GM19372 (cell line): ENCODE data around the gene MDM1.

Experiments
- ATAC-seq: cut with Tn5 transposase; IDR thresholded peaks from one replicate; pipeline ENCODE4 v1.9.1; 2021; ENCODE audit warnings: mild to moderate bottlenecking, low read depth, moderate library complexity; ENCODE audit not compliant: unreplicated experiment

MDM1 gene

DNA sequence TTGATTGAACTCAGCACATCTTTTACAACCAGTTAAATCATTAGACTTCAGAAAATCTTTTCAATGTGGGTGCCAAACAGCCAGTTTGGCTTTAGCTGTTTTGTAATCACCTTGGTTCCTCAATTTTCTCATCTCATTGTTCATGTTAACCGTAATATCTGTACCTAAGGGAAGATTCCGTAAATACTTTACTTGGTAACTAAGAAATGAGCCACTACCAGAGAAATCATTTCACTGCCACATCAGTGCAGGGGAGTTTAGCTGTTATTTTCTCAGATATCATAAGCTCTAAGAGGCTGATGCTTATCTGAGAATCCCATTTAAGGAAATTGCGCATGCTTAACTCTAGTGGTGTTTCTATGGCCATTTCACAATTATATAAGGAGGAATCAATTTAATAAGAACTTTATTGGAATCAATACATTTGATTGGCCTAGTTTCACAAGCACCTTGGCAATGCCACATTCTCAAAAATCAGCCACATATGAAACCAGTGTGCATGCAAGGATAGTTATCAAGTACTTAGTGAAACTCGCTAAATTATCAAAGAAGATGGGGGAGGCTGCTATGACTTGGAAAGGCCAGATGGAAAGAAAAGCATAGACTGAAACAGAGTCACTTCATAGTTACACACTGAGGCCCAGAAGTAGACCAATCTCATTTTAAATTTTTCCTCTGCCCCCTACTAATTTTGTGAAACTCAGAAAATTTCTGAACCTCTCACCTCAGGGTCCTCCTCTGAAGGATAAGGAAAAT lies 50.7 kb downstream of the MDM1 start:
- no peak for ATAC-seq

DNA sequence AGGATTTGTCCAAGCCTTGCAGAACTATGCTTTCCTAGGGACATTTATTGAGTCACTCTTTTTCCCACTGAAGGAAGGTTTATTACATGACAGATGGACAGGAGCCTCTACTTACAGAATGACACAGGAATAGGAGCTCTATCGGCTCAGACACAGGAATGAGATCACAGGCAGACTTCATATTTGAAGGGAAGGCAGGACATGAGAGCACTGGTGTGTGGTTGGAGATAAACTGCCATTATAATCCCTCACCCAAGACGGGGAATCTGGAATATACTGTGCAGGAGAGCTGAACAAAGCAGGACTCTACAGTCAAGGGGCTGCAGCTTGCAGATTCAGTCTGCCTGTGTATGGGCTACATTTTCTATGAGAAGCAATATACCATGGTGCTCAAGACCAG lies 51.9 kb downstream of the MDM1 start:
- ATAC-seq = no peak

DNA sequence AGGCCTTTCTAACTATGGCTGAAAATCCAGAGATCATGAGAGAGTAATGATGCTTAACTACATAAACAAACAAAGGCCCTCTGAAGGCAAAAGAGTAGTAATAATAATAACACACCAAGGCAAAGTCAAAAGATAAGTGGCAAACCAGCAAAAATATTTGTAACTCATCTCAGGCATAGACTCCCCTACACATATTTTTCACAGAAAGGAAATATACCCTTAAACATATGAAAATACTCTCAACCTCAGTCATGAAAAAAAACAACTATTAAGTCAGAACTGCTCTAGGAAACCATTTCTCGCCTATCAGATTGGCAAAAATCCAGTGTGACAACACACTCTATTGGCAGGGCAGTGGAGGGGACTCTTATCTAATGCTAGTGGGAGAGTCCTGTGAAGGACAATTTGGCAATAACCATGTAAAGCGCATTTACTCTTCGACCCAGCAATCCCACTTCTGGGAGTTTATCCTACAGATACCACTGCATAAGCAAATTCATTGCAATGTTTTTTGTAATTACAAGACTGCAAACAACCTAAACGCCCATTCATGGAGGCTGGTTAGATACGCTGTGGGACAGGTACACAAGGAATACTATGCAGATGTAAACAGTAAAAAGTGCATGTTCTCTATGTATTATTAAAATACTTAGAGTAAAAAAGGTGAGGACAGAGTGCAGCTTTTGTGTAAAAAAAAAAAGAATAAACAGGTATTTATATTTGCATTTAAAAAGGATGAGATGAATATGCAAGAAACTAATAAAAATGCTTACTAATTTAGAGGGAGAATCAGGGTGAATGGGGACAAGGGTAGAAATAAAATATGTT lies 52.7 kb downstream of the MDM1 start:
- no peak for ATAC-seq

DNA sequence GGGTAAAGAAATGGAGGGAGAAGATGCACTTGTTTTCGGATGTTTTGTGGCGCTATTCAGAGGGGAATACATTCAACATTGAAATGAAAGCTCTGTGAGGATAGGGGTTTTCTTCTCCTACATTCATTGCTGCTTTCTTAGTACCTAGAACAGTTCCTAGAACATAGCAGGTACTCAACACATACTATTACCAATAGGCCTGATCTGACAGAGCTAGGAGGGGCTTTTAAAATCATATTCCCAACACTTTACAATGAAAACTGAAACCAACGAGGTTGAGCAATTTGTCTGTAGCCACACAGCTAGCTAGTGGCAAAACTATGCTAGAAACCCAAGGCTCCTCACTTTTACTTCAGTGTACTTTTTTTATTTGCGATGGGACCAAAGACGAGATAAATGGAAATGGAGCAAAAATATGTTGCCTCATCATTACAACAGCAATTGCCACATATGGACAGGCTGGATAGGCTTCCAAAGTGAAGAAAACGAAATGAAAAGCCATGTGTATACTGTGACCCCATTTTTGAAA lies 55.7 kb downstream of the MDM1 start:
- ATAC-seq = no peak

DNA sequence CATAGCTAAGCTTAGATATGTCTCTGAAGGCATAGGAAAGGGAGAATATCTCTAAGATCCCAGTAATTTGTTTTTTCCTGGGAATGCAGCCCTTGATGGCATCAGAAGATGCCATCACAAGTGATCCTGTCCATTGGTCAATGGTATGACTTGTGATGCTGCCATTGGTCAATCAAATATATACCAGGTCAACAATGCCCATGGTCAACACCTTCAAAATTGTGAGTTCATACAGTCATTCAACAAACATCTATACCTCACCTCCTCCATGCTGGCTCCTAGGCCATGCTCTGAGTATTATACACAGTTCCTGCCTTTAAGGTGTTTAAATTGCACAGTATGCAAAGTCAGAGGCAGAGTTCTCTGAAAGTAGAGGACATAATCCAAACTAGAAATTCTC lies 59.4 kb downstream of the MDM1 start:
- ATAC-seq = no peak

DNA sequence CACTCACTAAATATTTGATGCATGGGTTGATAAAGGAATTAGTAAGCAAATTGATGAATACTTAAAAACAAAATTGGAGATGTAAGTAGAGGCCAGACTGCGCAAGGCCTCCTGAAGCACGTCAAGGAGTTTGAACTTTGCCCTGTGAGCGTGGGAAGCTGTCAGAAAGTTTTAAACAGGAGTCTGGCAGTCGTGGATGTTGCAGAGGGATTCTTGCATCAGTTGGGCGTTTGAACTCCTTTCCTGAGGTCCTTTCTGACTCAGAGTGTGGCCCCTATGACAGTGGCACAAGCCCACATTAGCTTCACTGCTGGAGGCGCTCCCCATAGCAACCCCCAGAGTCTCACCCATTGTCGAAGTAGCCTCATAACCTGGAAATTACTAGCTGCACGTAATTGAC lies 60.8 kb downstream of the MDM1 start:
- no peak for ATAC-seq

DNA sequence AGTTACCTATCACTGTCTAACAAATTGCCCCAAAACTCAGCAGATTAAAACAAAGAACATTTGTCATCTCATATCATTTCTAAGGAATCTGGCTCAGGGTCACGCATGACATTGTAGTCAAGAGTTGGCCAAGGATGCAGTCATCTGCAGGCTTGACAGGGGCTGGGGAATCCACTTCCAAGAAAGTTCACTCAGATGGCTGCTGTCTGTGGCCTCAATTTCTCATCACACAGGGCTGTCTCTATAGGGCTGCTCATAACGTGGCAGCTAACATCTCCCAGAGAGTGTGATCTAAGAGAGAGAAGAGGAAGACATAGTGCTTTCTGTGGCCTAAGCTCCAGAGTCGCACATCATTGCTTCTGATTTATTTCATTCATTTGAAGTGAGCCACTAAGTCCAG lies 61.8 kb downstream of the MDM1 start:
- no peak for ATAC-seq

DNA sequence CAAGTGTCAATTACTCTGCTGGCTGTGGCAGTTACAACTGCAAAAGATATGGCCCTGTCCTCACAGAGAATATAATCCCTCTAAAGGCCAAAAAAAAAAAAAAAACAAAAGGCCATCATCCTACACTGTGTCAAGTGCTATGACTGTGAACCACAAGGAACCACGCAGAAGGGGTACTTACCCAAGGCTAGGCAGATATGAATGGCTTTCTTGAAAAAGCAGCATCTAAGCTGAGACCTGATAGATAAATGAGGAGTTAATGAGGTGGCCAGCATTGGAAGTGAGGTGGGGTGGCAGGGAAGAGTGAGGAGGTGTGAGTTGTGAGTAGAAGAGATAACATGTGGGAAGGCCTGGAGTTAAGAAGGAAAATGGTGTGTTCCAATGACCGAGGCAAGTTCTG lies 62.4 kb downstream of the MDM1 start:
- ATAC-seq = no peak

DNA sequence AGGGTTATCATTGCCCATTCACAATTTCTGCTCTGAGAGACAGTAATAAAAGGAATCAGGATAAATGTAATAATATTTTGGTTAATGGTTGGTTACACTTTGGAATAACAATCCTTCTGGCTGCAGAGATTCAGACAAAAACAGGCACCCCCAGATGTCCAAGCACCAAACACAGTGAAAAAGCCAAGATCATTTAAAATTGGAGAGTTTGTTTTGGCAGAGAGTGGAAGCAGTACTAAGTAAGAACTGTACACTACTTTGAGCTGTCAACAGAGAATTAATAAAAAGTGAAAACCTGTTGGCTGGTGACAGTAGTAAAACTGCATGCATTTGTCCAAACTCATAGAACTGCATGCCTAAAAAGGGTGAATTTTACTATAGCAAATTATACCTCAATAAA lies 63.2 kb downstream of the MDM1 start:
- ATAC-seq = no peak

DNA sequence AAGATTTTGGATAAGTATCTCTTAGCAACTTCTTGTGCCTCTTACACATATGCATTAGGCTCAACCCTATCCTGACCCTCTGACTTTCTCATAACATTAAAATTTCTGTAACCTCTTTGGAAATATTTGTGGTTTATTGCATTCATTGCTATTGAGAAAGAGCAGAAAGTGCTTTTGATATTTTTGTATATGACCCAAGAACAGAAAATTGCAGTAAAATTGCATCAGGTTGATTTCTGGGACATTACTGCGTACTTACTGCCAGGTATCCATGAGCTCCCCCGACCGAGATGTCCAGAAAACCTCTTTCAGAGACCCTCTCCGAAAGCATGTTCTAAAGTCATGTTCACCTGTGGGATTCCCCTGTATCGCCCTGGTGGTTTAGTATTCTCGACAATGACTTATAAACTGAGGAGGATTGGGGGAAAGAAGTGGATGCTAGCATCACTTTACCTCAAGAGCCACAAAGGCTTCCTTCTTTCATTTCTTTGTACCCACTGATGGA lies 64.2 kb downstream of the MDM1 start:
- ATAC-seq = no peak

DNA sequence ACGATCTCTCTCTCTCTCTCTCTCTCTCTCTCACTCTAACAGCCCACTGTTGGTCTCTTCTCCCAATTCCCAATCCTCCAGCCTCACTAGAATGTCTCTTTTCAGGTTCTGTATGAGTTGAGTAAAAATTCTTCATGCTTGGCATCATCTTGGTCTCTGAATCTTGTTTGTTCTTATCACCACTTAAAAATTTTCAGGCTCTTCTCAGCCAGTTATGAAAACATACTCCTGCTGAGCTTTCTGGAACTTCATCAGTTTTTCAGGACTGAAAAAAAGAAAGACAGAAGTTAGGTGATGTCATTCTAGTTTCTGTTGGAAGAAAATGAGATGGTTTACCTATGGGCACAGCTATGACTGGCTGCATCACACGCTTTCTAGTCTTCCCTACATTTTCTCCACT lies 67.3 kb downstream of the MDM1 start:
- no peak for ATAC-seq

DNA sequence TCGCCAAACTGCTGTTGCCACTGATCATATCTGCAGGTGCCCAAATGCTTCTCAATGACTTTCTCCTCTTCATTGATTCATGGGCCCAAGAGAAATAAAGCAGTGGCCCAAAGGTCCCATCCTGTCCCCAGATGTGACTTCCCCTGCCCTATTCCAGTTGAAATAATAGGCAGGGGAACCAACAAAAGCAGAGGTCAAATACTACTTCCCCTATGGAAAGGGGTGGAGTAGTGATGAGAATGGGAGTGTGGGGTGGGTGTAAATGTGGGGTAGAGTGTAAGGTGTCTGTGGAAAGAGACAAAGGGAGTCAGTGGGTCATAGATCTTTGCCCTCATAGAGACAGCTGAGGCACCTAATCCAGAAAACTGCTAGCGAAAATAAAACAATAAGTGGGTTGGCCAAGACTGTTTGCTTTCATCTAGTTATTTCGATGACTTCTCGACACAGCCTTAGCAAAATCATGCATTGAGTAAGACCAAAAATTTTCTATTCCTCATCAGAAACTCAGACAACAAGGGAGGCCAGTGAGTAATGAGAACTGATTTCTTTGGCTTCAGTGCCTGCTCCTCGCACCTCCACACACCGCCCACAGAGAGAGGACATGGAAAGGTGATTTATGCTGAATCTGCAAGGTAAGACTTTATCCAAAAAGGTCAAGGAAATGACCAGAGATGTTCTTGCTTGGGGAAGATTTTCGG lies 67.9 kb downstream of the MDM1 start:
- no peak for ATAC-seq

DNA sequence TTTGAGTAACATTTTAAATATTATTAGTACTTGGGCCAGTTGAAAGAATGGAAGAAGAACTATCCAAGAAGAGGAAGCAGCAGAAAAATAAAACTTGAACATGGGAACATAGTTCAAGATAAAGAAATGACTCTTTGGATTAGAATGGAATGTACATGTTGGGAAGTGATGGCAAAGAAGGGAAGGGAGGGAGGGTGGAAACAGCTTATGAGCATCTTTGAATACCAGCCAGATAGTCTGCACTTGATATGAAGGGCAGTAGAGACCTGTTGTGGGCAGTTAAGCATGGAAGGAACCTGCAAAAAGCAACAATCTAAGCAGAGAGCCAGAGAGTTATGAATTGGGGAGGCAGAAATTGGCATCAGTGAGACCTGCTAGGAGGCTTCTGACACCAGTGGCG lies 68.8 kb downstream of the MDM1 start:
- no peak for ATAC-seq

DNA sequence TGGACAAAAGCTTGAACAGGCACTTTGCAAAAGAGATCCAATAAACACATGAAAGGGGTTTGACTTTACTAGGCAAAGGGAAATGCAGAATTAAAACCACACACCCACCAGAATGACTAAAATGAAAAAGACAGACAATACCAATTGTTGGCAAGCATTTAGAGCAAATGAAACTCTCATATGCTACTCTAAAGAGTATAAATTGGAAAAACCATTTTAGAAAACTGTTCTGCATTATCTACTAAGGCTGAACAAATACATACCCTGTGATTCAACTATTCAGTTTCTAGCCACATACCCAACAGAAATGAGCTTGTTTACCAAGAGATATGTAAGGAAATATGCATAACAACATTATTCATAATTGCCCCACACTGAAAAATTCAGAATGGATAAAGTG lies 70.3 kb downstream of the MDM1 start:
- ATAC-seq = no peak

DNA sequence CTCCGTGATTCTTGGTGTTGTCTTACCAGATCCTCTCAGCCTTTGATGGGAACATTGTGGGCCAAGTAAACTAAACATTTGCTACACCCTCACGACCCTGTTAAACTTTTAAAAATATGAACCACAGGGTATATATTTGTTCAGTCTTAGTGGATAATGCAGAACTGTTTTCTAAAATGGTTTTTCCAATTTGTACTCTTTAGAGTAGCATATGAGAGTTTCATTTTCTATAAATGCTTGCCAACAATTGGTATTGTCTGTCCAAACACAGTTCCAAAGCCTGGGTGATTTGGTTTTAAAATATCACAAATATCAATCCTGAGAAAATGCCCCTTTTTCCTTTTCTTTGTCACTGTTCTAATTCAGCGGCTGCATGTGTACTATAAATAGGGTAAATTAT lies 72.0 kb downstream of the MDM1 start:
- ATAC-seq = no peak

DNA sequence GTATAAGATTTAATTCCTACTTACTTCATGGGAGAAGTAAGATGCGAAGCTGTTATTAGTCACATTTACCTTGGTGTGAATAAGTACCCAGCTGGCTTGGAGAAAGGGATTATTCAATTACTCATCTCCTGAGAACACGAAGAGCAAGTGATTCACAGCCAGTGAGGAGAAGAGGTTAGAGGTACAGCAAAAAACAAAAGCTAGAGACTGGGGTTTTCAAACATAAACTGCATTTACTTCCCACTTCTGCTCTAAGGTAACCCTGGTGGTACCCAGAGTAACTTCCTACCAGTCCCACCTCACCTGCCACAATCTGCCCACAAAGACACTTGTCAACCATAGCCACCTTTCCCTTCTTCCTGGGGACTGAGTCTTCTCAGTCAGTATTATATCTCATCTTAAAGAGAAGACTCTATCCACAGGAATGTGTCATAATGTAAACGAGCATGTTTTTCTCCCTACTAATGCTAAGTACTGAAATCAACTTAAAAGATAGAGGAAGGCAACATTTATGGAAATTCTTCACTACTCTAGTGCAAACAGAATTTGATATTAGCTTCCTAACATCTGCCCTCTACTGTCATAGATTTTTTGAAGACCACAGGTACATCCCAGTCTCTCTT lies 72.7 kb downstream of the MDM1 start:
- no peak for ATAC-seq

DNA sequence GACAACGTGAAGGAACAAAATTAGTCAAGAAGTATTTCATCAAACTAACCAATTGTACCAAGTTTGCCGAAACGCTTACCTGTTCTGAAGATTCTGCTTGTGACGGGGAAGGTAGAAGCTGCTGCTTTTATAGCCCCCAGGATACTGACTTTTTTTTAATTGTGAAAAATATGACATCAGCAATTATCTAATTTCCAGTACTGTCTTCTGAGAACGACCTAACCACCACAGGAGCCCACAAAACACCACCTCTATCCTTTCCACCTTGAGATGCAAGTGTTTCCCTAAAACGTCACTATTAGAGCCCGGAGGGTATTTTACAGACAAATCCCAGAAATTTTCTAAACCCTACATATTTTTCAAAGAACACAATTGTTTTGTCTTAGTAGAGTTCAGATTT lies 78.7 kb downstream of the MDM1 start, which contains the start of gene IL22:
TSS of gene IL22 (minus strand) at position 101 of the 400 bp plus-strand sequence. CDS start 156 bp downstream, outside the sequence.
- no peak for ATAC-seq

DNA sequence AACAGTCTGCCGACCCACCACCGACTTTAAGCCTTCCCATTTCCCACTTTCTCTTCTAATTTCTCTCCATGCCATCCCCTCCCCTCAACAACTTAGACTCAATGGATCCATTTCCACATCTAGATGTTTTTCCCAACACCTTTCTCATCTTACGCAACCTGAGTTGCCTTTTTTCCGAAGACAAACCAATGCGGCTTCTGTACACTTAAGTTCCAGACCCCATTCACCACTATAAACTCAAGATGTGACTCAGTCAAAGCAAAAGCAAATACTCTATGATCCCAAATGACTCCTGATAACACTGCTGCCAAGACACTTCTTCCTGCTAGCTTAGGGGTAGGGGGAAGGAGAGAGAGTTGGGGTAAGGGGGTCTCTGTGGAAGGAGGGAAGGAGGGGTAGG lies 80.1 kb downstream of the MDM1 start:
- ATAC-seq = no peak

DNA sequence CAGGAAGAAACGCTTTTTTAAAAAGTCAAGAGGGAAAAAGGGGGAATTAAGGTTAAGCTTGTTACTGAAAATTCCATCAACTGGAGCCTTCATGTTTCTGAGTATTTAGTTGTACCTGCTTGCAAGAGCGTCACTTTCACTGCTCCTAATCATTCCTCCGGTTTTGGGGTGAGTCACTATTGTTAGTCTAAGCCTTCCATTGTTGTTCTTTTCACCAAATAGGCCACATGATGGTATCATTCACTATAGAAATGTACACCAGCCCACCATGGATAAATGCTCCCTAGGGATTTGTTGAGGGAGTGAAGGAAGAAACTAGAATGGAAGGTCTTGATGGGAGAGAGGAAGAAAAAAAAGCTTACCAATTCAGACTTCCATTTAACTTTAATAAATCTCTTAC lies 81.7 kb downstream of the MDM1 start:
- ATAC-seq = no peak

DNA sequence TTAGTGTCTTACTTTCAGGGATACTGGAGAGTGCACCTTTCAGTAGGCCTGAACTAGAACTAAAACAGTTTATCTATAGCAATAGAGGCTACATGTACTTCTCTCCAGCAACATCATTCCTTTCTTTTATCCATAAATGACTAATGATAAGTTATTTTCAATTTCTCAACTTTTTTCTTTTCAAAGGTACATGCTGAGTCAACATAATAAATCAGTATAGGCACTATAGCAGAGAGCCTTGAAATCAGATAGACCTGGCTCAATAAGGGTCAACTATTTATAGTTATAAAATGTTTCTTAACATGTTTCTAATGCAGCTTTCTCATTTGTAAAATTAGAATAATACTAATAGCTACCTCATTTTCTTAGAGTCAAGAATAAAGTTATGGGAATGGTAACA lies 84.4 kb downstream of the MDM1 start:
- ATAC-seq = no peak
